Ovary (tissue), 9 donors: ENCODE data around the gene TMEM219. TPM values are rescaled to one million over a fixed set of nuclear protein-coding genes. Genes with fewer than 3 reads are reported as not detected.

Source experiments
- DNase-seq, 5 donors: peaks; one replicate each; pipeline ENCODE4 v3.0.0-alpha.2; 2019 to 2020
- H3K27ac ChIP-seq, 2 donors: fragments of 200-600 bp; one replicate each; pipeline versions ENCODE4 v1.5.1 to v1.8.0; 2019 to 2022
- H3K27me3 ChIP-seq: fragments of 200-600 bp; one replicate; pipeline ENCODE4 v1.8.0; 2022
- H3K36me3 ChIP-seq: fragments of 200-600 bp; sonication (generic); one replicate; pipeline ENCODE4 v1.5.1; 2019
- H3K4me1 ChIP-seq: one replicate; pipeline ENCODE4 v1.8.1; 2013; ENCODE audit warnings: mild to moderate bottlenecking, moderate library complexity; ENCODE audit not compliant: insufficient read depth
- H3K4me3 ChIP-seq: fragments of 200-600 bp; sonication (generic); one replicate; pipeline ENCODE4 v1.5.1; 2017
- H3K9me3 ChIP-seq, 2 donors: fragments of 200-600 bp in 1 of 2; sonication (generic) in 1 of 2; one replicate each; pipeline versions ENCODE4 v1.5.1 to v1.8.1; 2013 to 2019; ENCODE audit warnings: mild to moderate bottlenecking in 1 of 2, moderate library complexity in 1 of 2
- EP300 ChIP-seq: sonication (generic); formaldehyde crosslinking; IDR thresholded peaks from one replicate; pipeline ENCODE4 v1.6.1; 2017; ENCODE audit warnings: antibody characterized with exemption
- POLR2A ChIP-seq: fragments of 450-650 bp; IDR thresholded peaks from one replicate; pipeline ENCODE4 v1.6.1; 2017; ENCODE audit warnings: antibody characterized with exemption, mild to moderate bottlenecking, moderate library complexity
- WGBS, 3 donors: extraction: QIAGEN DNeasy Blood & Tissue Kit in 1 of 3; methylation state at CpG; one replicate each; pipeline versions ENCODE4 v1.1.5 to v1.1.7; 2013 to 2017; 5-methylcytosine and 5-hydroxymethylcytosine counted together
- intact Hi-C, 4 donors: fragments of 100-400 bp; cut with DNase I; formaldehyde crosslinking; loops; one replicate each; pipeline versions ENCODE4 v1.11.0 to v1.15.1; 2022 to 2023
- polyA plus RNA-seq, 2 donors: library from polyadenylated mRNA; stranded (reverse); fragments of 200-250 nt in 1 of 2; fragments of 350-450 nt in 1 of 2; fragmentation: Illumina TruSeq in 1 of 2; extraction: RNeasy Lipid Tissue Mini Kit (QIAGEN cat#74804) in 1 of 2; gene quantifications; one replicate each; pipeline ENCODE4 v1.2.3, GENCODE V29; 2013 to 2014
- total RNA-seq, 7 donors: library from RNA; depleted of rRNA in 2 of 7; stranded (reverse); fragments of >200 nt in 2 of 7; fragmentation: NEBNext Ultra II Directional in 3 of 7; extraction: Animal tissue kit (Norgen Biotek cat#: 25700) in 3 of 7; gene quantifications; one replicate each; pipeline versions ENCODE4 v1.1.0 to v1.2.4, GENCODE V29; 2016 to 2023
- TF ChIP-seq, protein P1 (sequence below), 3 donors: fragments of 450-650 bp in 2 of 3; fragments of 200-600 bp in 1 of 3; IDR thresholded peaks; one replicate each; pipeline versions ENCODE4 v1.5.1 to v1.8.0; 2016 to 2022; ENCODE audit warnings: antibody characterized with exemption in 3 of 3, mild to moderate bottlenecking in 1 of 3
- donor health status: DM: no; HTN: no; CAD: no; lungs with moderate emphysema.
- donor health status: DM: no; HTN: no; CAD: no.
- donor health status: Bipolar disorder and iron deficiency.
- donor health status: DM: yes; HTN: yes; CAD: no.
- donor health status: DM: no; HTN: no; CAD: no.
- donor health status: DM: yes; HTN: yes; CAD: no.

The TMEM219 gene
- total and polyA plus RNA-seq, 9 donors, result 81.3 to 143 (median 87.4) TPM

DNA sequence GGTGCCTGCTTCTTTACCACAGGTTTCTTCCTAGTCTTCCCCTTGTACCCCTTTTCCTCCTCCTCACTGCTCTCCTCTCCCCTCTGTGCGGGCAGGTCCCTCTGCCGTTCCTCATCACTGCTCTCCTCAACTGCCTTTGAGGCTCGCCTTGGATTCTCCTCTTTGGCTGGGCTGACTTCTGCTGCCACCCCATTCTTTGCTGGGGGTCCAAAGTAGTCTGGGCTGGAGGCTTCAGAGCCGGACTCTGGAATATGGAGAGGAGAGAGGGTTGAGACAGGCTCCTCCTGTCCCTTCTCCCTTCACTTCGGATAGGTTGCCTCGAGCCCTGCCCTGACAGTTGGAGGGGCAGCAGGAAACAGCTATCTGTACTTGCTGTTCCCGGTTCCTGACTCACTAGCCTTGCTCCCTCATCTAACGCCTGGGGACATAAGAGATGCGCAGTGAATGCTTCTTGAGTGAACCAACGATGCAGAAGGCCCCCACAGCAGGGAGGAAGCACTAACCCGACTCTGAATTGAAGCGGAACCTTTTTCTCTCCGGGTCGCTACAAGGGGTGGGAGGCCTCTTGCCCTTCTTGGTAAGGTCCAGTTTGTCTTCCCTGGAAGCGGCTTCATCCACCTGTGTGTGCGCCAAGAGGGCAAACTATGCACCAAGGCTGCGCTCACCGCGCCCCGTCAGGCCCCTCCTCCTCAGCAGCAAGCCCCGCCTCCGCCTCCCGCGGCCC is 32.9 kb downstream of the TMEM219 start:
- WGBS, 3 donors, result 7 to 12% (median 8%) methylated on average over 19 to 24 of the region's 24 CpGs
- TF ChIP-seq POLR2A, result no peak
- TF ChIP-seq, protein P1, sequence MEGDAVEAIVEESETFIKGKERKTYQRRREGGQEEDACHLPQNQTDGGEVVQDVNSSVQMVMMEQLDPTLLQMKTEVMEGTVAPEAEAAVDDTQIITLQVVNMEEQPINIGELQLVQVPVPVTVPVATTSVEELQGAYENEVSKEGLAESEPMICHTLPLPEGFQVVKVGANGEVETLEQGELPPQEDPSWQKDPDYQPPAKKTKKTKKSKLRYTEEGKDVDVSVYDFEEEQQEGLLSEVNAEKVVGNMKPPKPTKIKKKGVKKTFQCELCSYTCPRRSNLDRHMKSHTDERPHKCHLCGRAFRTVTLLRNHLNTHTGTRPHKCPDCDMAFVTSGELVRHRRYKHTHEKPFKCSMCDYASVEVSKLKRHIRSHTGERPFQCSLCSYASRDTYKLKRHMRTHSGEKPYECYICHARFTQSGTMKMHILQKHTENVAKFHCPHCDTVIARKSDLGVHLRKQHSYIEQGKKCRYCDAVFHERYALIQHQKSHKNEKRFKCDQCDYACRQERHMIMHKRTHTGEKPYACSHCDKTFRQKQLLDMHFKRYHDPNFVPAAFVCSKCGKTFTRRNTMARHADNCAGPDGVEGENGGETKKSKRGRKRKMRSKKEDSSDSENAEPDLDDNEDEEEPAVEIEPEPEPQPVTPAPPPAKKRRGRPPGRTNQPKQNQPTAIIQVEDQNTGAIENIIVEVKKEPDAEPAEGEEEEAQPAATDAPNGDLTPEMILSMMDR (IDR thresholded peaks at IDR 0.05), result no peak
- TF ChIP-seq EP300, result no peak
- H3K27ac ChIP-seq, result peak overlapping the region; percentile 2 to 99
- intact Hi-C loops, result no loop called here
- H3K4me1 ChIP-seq, result peaks cover 3% of the 10 kb centered on the region
- H3K27me3 ChIP-seq, result no peaks in the 10 kb centered on the region
- DNase-seq, result peak in 4 of 5 donors; percentile 47 to 74 (median 60)
- H3K9me3 ChIP-seq, result no peaks in the 10 kb centered on the region
- H3K4me3 ChIP-seq, result peak overlapping the region; percentile 51
- no peaks in the 10 kb centered on the region for H3K36me3 ChIP-seq

DNA sequence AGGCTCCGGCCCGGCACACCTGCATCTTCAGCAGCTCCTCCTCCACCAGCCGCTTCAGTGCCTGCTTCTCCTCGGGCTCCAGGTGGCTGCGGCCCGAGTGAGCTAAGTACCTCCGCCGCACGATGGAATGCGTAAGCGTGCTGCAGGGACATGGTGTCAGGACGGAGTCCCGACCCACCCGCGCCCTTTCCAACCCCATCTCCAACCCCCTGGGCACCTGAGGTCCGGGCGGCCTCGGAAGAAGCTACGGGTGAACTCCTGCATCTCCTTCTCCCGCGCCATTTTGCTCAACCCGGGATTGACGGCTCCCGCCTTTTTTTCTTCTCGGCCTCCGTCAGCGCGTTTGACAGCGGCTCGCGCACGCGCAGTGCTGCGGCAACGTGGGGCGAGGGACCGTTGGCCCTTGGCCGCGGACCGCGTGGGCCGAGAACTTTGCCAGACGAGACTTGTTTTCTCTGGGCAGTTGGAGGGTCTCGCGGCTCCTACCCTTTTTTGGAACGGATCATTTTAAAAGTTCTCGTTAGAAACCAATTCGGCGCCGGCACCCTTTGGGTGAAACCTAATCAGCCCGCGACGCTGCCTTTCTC is 33.5 kb downstream of the TMEM219 start, which contains the start of gene HIRIP3:
HIRIP3 (minus strand) TSS at position 294 of the 587 bp plus-strand sequence; CDS start at position 282, 12 bp downstream.
- no peaks in the 10 kb centered on the region for H3K36me3 ChIP-seq
- DNase-seq, result peak; percentile 85 to 93 (median 91)
- WGBS, 3 donors, result 0 to 1% (median 0%) methylated on average over 49 to 53 of the region's 53 CpGs
- H3K27me3 ChIP-seq, result no peaks in the 10 kb centered on the region
- H3K27ac ChIP-seq, result peak within 1 kb of the TSS; percentile 72 to 99
- TF ChIP-seq, protein P1 (IDR thresholded peaks at IDR 0.05), result no peak
- TF ChIP-seq POLR2A (peak; percentile 43), EP300 (peak; percentile 18)
- intact Hi-C loops, result no loop called here
- H3K4me3 ChIP-seq, result peak within 1 kb of the TSS; percentile 51
- no peaks in the 10 kb centered on the region for H3K9me3 ChIP-seq
- H3K4me1 ChIP-seq, result peaks cover 3% of the 10 kb centered on the region

DNA sequence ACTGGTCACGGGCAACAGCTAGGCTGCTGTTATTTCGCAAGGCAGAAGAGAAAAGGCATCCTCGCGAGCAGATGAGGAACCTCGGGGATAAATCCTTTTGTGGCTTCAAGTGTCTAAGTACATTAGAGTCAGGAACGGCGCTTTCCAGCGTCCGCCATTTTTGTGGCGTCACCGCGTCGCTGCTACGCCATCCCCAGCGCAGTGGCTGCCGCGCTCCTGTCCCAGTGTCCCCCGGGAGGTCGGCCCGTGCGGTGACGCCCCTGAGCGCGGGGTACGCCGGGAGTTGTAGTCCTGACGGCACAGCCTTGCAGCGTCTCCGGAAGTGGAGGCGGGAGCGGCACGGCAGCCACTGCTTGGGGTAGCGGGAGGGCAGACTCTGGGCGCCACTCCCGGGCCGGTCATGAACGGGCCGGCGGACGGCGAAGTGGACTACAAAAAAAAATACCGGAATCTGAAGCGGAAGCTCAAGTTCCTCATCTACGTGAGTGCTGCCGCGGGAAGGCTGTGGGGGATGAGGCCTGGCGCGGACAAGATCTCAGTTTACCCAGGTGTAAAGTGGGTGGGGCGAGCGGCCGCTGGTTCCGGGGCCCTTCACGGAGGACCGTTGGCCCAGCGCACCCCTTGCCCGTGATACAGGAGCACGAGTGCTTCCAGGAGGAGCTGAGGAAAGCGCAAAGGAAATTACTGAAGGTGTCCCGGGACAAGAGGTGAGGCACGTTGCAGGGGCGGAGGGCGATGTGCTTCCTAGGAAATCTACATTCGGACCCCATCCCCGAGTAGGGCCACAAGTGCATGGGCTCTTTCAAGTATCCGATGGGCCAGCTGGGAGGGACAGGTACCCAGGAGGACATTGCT is 34.3 kb downstream of the TMEM219 start, which contains the start of gene INO80E:
INO80E (plus strand) TSS at position 331 of the 855 bp plus-strand sequence; CDS start at position 401, 70 bp downstream.
- no peaks in the 10 kb centered on the region for H3K36me3 ChIP-seq
- peak; percentile 43 for TF ChIP-seq POLR2A
- TF ChIP-seq, protein P1 (IDR thresholded peaks at IDR 0.05), result no peak
- H3K4me3 ChIP-seq, result peak within 1 kb of the TSS; percentile 51
- 0% methylated on average over 65 of the region's 65 CpGs for WGBS, 3 donors
- peaks cover 3% of the 10 kb centered on the region for H3K4me1 ChIP-seq
- H3K9me3 ChIP-seq, result no peaks in the 10 kb centered on the region
- peak within 1 kb of the TSS; percentile 72 to 99 for H3K27ac ChIP-seq
- H3K27me3 ChIP-seq, result no peaks in the 10 kb centered on the region
- intact Hi-C loops, result no loop called here
- DNase-seq, result peak; percentile 97 to 99 (median 98)

DNA sequence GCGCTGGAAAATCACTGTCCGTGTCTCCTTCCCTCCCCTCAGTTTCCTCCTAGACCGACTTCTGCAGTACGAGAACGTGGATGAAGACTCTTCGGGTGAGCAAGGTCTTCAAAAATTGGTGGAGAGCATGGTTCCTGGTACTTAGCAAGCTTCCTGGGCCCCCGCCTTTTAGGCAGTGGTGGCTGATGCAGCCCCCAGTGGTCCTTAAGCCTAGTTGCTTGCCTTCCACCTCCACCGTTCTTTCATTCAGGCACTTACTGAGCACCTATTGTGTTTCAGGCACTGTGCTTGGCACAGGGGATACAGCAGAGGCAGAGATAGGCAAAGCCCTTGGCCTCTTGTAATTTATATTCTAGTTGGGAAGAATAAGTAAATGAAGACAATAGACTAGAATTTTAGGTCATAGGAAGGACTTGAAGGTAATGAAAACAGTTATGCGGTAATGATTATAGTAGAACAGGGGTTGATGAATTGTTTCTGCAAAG is 34.9 kb downstream of the TMEM219 start:
- H3K4me1 ChIP-seq, result peaks cover 3% of the 10 kb centered on the region
- TF ChIP-seq POLR2A, result no peak
- TF ChIP-seq, protein P1 (IDR thresholded peaks at IDR 0.05), result no peak
- no peak for TF ChIP-seq EP300
- no peaks in the 10 kb centered on the region for H3K9me3 ChIP-seq
- DNase-seq, result no peak
- H3K4me3 ChIP-seq, result peak overlapping the region; percentile 51
- WGBS, 3 donors, result 19 to 25% (median 21%) methylated on average over 9 of the region's 9 CpGs
- no peaks in the 10 kb centered on the region for H3K36me3 ChIP-seq
- no peak overlapping the region for H3K27ac ChIP-seq
- no peaks in the 10 kb centered on the region for H3K27me3 ChIP-seq
- intact Hi-C loops, result no loop called here
